Right renal cortex interstitium (tissue), 3 donors: ENCODE measurements around the gene FANCG. TPM values are rescaled to one million over a fixed set of nuclear protein-coding genes. Genes with fewer than 3 reads are reported as not detected.

Experiments used
- DNase-seq, 3 donors: peaks; one replicate each; pipeline ENCODE4 v3.0.0-alpha.2; 2013; ENCODE audit warnings: low read depth in 3 of 3, low spot score in 2 of 3
- polyA plus RNA-seq, 3 donors: library from polyadenylated mRNA; unstranded; fragments of 120-200 nt; gene quantifications; one replicate each; pipeline ENCODE4 v1.2.1, GENCODE V29; 2013; ENCODE audit not compliant: insufficient read length in 3 of 3

FANCG gene
- polyA plus RNA-seq, 3 donors: 41.3 to 44.6 (median 42.1) TPM

DNA sequence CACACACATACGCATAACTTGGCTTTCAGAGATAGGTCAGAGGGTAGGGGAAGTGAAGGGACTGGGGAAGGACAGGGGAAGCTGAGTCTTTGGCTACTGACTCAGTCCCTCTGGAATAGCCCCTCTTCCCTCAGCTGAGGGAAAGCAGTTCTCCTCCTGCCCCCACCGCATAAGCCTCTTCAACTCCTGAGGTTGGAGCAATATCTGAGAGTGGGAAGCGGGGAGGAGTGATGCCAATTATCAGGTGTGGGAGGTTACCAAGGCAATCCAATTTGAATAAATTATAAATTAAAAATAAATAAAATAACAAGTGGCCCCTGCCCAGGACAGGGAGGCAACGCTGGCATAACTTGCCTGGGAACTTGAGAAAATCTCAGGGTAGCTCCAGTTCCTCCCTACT is 24.8 kb upstream of the FANCG start:
- DNase-seq: no peak

DNA sequence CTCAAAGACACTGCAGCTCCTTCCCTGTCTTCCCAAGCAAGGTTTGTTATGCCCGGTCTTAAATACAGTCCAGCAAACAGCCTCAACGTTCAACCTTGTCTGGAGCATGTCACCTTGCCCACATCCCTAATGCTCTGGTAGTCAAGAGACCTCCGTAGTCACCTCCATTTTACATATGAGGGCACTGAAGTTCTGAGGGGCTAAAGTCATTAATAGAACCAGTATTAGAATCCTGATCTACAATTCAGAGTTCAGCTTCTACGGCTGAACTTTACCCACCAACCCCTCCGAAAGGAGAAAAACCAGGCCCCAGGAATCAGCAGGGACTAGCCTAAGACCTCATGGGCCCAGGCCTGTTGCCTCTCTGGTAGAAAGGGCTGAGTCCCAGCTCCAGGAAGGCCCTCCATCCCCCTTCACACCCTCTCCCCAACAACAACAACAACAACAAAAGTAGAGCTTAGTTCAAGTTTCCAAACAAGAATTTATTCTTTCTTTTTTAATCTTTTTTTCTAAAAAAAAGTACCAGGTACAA is 24.0 kb upstream of the FANCG start:
- no peak for DNase-seq

DNA sequence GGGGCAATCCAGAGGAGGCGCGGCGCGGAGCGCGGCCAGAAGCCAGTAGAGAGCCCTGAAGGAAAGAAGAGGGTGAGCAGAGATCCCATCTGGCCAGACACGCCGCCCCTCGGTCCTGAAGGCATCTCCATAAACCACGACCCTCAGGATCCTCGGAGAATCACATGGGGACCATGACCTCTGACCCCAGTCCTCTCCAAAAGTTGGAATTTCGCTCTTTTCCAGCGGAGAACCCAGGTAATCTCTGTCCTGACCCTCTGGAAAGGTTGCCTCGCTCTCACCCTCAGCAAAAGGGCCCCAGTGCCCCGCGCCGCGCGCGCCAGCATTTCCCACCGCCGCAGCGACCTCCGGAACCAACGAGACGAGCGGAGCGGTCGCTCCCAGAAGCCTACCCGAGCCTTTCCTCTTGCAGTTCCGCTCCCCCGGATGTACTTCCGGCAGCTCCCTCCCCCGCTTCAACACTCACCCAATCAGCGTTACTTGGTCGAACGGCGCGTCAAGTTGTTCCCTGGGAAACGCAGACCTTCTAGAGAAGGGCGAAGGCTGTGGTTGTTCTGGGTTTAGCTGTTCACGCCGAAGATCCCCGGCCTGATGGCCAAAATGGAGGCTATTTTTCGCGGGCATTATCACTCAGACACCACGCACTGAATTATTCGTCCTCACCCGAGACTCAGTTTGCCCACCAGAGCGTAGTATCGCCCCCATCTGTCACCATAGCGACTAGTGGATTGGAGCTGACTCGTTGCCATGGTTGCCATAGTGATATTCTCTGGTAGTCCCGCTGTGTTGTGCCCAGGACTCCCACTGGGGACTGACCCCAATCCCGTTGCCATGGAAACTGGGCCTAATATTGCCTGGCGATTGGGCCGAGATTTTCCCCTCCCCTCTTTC is 23.3 kb upstream of the FANCG start, which contains the start of gene STOML2:
Gene STOML2, minus strand, starts transcription at position 363 of the 891 bp plus-strand sequence. Its CDS starts 37 bp downstream, at position 326.
- peak; percentile 86 to 95 (median 88) for DNase-seq

DNA sequence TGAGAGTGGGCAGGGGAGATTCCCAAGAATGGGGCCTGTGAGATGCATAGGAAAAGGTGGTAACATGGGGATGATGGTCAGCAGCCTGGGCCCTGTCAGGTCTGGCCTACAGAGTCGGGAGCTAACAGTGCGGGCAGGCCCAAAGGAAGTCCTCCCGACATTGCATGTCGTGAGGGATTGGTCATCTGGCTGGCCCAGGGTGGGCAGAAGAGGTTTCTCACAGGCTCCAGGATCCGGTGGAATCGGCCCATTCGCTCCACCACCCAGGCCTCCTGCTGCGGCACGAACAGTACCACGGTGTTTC is 22.7 kb upstream of the FANCG start:
- DNase-seq: no peak

DNA sequence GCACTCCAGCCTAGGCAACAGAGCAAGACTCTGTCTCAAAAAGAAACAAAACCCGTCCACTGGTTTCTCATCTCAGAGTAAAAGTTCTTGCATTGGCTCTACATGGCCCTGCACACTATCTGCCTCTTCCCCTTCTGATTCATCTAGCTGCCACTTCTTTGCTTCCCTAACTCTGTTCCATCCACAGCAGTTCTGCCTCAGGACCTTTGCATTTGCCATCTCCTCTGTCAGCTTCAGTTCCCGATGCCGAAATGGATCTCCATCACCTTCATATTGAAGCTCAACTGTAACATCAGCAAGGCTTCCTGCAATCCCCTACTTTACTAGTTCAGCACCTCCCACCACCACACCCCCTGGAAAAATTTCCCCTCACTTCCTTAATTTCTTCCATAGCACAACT is 17.8 kb upstream of the FANCG start:
- no peak for DNase-seq

DNA sequence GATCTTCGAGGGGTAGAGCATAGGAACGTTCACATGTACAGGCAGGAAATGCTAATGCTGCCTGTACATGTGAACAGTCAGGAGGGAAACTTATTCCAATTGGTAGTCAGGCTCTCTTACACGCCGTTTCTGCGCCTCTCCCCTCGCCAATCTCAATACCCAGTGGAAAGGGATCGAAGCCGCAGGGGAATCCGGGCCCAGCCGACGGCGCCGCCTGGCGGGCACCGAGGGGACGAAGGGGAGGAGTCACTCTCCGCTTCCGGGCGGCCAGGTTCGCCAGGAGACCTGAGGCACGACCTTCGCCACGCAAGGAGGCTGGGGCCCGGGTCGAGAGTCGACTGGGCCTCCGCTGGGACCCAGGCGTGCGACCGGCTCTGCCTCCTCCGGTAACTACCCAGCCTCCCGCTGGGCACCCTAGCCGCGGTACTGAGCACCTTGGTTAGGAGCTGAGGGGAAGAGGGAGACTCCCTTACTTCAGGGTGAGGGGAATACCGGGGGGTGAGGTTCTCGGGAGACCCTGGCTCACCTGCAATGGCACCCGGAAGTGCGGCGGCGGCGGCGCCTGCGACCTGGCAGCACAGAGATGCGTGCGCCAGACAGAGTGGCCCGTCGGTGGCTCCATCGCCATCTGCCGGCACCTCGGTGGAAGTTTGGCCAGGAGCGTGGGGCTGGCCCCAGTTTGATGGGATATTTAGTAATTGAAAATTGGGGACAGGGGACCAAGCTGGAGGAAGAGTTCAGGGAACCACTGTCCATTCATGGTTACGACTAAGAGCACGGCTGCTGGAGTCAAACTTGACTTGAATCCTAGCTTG is 16.5 kb upstream of the FANCG start, which contains the start of gene PIGO:
Gene PIGO, minus strand, starts transcription at position 557 of the 815 bp plus-strand sequence. CDS start 1,026 bp downstream, outside the sequence.
- DNase-seq: peak in 1 of 3 donors; percentile 76

DNA sequence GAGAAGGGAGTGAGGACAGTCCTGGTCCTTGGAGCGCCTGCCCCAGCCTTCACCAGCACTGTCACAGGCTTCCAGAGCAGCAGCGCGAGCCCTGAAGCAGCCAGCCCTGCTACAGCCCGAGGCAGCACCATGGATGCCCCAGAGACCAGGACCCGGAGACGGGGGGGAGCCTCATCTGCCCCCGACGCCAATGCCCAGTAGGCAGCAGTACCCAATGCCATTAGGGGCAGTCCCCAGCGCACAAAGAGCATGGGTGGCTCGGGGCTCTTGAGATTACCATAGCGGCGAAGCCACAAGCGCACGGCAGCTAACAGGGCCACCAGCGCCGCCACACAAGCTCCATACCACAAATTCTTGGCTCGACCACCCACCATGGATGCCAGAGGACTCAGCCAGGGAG is 11.8 kb upstream of the FANCG start:
- no peak for DNase-seq

DNA sequence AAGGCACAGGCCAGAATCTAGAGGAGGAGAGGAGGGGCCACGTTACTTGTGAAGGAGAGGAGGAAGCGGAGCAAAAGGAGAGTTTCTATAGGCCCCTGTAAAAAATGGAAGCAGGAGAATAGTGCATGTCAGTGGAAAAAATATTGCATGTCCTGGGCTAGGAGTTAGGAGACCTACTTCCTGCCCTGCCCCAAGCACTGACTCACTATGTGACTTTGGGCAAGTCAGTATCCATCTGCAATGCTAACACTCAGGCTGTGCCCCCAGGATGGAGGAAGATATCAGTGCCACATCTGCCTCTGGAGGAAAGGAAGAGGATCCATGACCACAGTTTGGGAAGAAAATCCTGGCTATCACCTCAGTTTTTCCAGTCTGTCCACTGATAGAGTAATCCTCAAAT is 9.7 kb upstream of the FANCG start:
- DNase-seq: no peak

DNA sequence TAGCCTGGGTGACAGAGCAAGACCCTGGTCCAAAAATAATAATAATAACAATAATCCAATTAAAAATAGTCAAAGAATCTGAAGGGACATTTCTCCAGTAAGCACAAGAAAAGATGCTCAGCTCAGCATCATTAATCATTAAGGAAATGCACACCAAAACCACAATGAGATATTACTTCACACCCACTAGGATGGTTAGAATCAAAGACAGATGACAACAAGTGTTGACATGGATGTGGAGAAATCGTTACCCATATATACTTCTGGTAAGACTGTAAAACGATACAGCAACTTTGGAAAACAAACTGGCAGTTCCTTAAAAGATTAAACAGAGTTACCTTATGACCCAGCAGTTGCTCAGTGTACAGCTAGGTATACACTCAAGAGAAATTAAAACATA is 5.3 kb upstream of the FANCG start:
- DNase-seq: no peak

DNA sequence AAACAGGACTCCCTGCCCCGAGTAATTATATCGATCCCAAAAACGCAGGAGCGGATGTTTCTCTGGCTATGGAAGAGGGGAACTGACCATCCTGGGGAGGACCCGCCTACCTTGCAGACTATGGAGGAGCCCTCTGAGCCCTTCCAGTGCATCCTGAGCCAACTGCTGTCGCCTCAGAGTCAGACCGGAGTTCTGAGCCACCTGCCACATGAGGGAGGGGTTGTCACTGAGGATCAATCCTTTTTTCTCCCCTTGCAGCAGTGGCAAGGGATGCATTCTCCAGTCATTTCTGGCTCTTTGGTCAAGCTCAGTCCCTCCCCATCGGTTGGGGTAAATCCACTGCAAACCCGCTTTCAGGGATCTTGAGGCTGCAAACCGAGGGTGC is 709 bp downstream of the FANCG start:
- no peak for DNase-seq

DNA sequence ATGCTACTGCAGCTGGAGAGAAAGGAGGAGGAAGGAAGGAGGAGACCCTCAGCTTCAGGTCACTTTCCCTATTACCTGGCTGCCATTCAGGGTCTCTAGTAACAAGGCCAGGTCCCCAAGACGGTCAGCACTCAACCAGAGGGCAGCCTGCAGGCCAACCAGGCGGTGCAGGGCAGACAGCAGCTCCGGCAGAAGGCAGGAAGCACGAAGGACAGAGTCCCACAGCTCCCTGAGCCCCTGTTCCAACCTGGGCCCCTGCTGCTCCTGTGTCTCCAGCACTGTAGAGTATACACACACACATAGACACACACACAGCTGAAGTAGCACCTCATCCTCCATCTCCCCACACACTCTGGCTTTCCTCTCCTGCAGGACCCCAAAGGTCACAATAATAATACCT is 1.7 kb downstream of the FANCG start:
- DNase-seq: no peak

DNA sequence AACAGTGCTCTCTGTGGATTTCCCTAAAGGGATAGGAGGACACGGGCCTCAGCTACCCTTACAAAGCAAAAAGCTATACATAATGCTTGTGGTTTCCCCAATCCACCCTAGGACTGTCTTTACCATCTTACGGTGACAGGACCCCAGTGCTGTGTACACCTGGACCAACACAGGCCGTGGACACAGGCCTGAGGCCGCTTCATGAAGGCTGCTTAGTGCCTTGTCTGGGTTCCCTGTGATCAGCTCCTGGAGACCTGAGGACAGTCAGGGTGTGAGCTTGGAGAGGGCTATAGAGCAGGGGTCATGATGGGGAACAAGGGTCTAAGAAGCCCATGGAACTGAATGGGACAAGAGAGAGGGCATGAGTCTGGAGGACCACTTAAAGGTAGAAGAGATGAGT is 2.9 kb downstream of the FANCG start:
- no peak for DNase-seq

DNA sequence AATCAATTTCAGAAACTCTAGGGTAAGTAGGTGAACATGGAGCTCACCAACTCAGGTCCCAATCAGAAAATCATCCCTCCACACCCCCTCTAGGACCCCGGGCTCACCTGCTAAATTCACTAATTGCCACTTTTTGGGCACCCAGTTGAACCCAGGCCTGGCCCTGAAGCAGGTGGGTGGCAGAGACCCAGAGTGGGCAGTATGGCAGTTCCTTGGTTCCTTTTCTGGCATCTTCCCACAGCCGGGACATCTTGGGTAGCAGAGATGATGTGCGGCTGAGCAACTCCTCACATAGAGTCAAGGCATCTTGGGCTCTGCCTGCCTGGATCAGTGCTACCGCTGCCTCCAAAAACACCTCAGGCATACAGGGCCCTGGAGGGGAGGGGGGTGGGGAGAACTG is 4.4 kb downstream of the FANCG start:
- DNase-seq: no peak

DNA sequence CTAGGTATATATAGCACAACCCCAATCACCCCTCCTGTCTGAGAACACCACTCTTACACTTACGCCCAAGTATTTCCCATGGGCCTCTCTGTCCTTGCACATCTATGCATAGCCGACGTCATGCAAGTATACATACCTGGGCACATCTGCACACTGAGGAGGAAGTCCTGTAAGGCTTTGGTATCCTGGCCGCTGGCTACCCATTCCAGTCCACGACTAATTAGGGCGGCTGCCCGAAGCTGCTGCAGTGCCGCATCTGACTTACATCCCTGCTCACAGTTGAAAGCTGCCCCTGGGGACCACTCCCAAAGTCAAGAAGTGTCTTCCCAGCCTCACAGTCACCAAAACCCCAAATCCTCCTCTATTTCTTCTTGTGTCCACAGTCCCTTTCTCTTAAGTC is 5.0 kb downstream of the FANCG start:
- no peak for DNase-seq

DNA sequence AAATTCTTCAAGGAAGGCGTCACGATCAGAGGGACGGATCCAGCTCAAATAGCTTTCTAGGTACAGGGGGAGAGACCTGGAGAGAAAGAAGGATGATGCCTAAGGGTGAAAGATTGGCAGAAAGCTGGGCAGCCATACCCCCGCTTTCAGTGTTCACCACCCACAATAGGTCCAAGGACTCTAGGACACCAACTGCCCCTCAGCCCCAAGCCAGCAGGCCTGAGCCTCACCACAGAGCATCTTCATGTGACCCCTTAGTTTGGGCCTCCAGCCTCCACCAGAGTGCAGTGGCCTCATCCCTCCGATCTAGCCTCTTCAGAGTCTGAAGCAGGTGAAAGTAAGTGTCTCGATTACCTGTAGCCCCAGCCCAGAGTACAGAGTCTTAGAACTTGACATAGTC is 5.6 kb downstream of the FANCG start:
- no peak for DNase-seq

DNA sequence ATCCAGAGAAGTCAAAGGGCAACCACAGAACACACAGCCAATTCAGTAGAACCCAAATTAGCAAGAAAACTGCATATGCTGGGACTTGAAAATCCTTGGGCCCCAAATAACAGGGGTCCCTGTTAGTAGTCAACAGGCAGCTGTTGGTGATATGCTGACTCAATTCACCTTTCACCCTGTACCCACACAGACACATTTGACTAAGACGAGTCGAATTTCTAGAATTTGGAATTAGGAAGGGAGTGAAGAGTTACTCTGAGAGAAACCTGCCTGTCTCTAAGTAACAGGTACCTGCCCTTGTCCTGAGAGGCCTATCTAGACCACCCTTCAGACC is 6.5 kb downstream of the FANCG start:
- no peak for DNase-seq

DNA sequence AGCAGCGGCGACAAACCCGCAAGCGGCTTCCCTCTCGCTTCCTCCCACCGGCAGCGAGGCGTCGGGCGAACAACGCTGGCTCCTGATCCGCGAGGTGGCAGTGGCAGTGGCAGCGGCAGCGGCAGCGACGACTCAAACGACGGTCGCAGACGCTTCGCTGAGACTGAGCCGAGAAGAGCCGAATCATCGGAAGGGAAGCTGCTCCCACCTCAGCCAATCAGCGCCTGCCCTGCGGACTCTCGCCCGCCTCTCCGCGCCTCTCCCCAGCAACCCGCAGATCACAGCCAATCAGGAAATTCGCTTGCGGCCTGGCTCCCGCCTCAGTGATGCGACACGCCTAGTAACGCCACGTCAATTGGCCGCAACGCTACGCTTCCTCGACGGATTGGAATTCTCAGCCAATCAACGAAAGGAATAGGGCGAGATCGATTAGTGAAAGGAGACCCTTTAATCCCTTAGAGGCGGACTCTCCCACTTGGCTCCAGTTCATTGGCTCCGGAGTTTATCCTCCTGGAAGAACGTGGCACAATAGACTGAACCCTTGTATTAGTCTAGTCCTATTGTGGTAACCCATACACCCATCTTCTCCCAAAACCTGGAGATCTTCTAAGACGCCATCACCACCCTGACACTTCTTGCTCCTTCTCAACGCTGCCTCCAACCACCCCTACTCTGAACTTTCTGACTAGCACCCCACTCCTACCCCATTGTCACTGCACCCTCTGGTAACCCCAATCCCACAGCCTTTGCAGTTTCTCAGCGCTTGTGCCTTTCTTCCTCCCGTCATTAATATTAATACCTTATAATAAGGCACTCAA is 7.1 kb downstream of the FANCG start, which contains the start of gene VCP:
Gene VCP, minus strand, starts transcription at position 165 of the 818 bp plus-strand sequence. CDS start 272 bp downstream, outside the sequence.
- peak; percentile 92 to 96 (median 95) for DNase-seq

DNA sequence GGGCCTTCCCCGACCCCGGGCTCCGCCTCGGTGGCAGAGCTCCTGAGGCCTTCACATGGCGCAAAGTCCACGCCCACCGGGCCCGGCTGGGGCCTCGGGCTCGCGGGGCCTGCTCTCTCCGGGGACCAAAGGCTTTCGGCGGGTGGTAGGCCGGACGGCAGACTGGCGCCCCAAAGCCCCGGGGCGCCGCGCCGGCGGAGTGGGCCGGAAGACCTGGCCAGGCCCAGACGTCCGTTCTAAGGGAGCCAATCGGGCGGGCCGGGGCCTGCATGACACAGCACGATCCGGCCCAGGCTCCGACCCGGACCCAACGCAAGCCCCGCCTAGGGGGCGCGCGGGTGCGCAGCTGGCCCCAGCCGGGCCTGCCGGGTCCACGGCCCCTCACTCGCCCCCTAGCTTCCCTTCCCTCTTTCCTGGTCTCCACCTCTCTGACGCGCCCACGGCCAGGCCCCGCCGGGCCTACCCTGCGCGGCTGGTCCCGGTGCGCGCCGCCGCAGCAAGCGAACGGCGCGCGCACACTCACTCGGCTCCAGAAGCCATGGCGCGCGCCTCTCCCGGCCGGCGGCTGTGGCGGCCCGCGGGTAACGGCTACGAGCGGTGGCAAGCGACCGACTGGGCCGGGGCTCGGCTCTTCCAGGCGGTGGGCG is 7.8 kb downstream of the FANCG start:
- peak; percentile 50 to 69 (median 67) for DNase-seq

DNA sequence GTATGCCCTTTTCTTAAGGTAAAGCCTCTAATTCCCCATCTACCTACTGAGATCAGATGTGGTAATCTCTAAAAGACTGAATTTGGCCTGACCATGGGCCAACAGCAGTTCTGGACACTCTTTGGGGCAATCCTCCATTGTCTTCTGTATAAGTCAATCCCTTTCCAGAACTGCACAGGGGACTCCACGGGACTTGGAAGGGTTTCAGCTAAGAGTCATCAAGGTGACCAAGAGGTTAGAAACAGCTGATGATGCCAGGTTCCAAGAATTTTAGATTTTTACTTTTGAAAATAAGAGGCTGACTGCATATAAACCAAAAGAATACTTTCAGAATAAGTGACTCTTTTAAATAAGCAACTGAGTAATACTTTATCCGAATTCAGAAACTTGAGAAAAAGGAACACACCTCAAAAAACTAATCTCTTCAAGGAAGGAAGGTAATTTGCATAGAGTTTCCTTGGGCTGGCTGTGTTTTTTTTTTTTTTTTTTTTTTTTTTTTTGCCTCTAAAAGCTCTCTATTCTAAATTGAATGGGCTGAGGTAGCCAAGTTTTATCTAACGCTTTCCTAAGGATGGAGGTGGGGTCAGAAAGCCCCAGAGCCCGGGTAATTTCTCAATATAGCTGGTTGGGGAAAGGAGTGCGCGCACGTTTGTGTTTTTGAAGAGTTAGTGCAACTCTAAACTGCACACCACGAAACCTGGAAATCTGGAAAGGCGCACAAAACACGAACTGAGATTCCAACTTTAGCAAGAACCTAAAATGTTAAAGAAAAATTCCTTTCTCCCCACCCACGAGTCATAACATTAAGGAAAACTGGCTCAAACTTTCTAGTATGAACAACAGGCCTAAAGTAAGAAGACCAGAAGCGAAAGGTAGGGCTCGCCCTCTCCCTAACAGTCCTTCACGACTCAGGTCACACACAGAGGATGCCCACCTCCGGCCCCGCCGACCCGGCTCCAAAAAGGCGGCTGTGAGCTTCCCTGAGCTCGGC is 8.6 kb downstream of the FANCG start:
- peak in 1 of 3 donors; percentile 29 for DNase-seq
